NCI-H128 (cell line): ENCODE results near the gene XPNPEP3.

Source experiments
- DNase-seq: peaks from one replicate; lab custom pipeline; 2025; ENCODE audit not compliant: unreplicated experiment; lab: John Stamatoyannopoulos, UW

Gene XPNPEP3

GRCh38 chr22:40928657-40929056 is 71.7 kb downstream of the XPNPEP3 start:
- DNase-seq: no peak

GRCh38 chr22:40932396-40932795 is 75.4 kb downstream of the XPNPEP3 start:
- DNase-seq: no peak

GRCh38 chr22:40939202-40939601 is 82.3 kb downstream of the XPNPEP3 start:
- DNase-seq: no peak

- peak; percentile 81 for DNase-seq
These were observed 94.2 kb downstream of the XPNPEP3 start, which contains the start of gene RBX1 for GRCh38 chr22:40950962-40951794. RBX1 (plus strand) TSS chr22:40951378; CDS start chr22:40951399, 21 bp downstream.

GRCh38 chr22:40951795-40952605 is 95.1 kb downstream of the XPNPEP3 start:
- DNase-seq: no peak

GRCh38 chr22:40953471-40953870 is 96.5 kb downstream of the XPNPEP3 start:
- DNase-seq: no peak

GRCh38 chr22:40954113-40954512 is 97.2 kb downstream of the XPNPEP3 start:
- no peak for DNase-seq

- no peak for DNase-seq
These were observed 98.6 kb downstream of the XPNPEP3 start for GRCh38 chr22:40955571-40955970.

- no peak for DNase-seq
These were observed 100.7 kb downstream of the XPNPEP3 start for GRCh38 chr22:40957601-40958000.

- no peak for DNase-seq
These were observed 101.4 kb downstream of the XPNPEP3 start for GRCh38 chr22:40958299-40958698.

- no peak for DNase-seq
These were observed 103.2 kb downstream of the XPNPEP3 start for GRCh38 chr22:40960145-40960544.

GRCh38 chr22:40965936-40966725 is 109.2 kb downstream of the XPNPEP3 start:
- DNase-seq: no peak

- DNase-seq: no peak
These were observed 109.8 kb downstream of the XPNPEP3 start for GRCh38 chr22:40966726-40967085.

- DNase-seq: no peak
These were observed 110.3 kb downstream of the XPNPEP3 start for GRCh38 chr22:40967111-40967760.

- no peak for DNase-seq
These were observed 115.6 kb downstream of the XPNPEP3 start for GRCh38 chr22:40972587-40972986.

- DNase-seq: no peak
These were observed 116.2 kb downstream of the XPNPEP3 start for GRCh38 chr22:40973144-40973543.

GRCh38 chr22:40975366-40975765 is 118.4 kb downstream of the XPNPEP3 start:
- DNase-seq: no peak

GRCh38 chr22:40976866-40977700 is 120.1 kb downstream of the XPNPEP3 start:
- no peak for DNase-seq

GRCh38 chr22:40979198-40979597 is 122.2 kb downstream of the XPNPEP3 start:
- DNase-seq: no peak

GRCh38 chr22:40979871-40980270 is 122.9 kb downstream of the XPNPEP3 start:
- no peak for DNase-seq
